Activated CD8-positive, alpha-beta memory T cell treated with anti-CD3 and anti-CD28 coated beads for 36 hours (primary cell): Measurements from ENCODE around the gene CXCL6. TPM values are rescaled to one million over a fixed set of nuclear protein-coding genes. Genes with fewer than 3 reads are reported as not detected.

Experiments
- CTCF ChIA-PET: fragments of 350-600 bp; sonication (Branson Sonifier 250); formaldehyde crosslinking; loops from one replicate; lab custom pipeline; 2021; ENCODE audit warnings: antibody characterized with exemption; lab: Charles Lee
- POLR2A ChIA-PET: fragments of 350-600 bp; sonication (Branson Sonifier 250); formaldehyde crosslinking; loops from one replicate; lab custom pipeline; 2021; ENCODE audit warnings: antibody characterized with exemption; lab: Charles Lee
- total RNA-seq, 2 experiments: library from RNA; stranded (reverse); gene quantifications; one replicate each; pipeline ENCODE4 v1.2.3, GENCODE V29; 2021

The CXCL6 gene
- not detected for total RNA-seq

DNA sequence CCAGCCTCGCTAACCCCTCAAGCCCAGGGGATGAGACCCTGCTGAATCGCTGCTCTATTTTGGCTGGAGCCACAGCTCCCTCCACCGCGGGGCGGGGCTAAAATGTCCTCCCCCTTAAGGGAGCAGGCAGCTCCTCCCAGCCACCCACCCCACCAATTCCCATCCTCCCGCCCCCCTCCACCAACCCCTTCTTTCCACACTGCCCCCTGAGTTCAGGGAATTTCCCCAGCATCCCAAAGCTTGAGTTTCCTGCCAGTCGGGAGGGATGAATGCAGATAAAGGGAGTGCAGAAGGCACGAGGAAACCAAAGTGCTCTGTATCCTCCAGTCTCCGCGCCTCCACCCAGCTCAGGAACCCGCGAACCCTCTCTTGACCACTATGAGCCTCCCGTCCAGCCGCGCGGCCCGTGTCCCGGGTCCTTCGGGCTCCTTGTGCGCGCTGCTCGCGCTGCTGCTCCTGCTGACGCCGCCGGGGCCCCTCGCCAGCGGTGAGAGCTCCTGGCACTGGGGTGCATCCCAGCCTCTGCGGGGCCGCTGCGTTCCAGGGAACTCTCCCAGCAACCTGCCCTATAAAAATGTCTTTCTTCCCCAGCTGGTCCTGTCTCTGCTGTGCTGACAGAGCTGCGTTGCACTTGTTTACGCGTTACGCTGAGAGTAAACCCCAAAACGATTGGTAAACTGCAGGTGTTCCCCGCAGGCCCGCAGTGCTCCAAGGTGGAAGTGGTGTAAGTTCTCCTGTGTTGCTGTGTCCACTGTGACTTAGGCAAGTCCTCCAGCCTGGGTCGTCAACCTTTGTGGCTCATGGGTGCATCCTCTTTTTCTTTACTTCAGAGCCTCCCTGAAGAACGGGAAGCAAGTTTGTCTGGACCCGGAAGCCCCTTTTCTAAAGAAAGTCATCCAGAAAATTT is at the start of gene CXCL6:
TSS of gene CXCL6 (plus strand) at position 306 of the 907 bp plus-strand sequence. CDS start at position 379, 73 bp downstream.
- POLR2A ChIA-PET, result no interaction called here

DNA sequence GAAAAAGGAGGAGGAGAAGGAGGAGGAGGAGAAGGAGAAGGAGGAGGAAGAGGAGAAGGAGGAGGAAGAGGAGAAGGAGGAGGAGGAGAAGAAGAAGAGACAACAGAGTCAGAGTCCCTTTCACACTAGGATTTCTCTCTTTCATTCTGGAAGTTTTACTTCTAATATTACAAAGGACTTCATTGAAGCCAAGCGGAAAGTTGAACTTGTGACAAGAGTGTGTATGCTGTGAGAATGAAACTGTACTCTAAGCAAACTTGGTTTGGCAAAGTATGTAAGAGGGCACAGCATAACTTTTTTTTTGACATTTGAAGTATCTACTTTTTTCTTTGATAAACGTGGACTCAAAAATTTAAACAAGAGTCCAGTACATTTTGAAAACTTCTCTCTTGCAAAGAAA is 48.1 kb upstream of the CXCL6 start:
- ChIA-PET POLR2A (no interaction called here), CTCF (no interaction called here)

More for the DNA sequence above, at the start of gene CXCL6:
- CTCF ChIA-PET, result no interaction called here

DNA sequence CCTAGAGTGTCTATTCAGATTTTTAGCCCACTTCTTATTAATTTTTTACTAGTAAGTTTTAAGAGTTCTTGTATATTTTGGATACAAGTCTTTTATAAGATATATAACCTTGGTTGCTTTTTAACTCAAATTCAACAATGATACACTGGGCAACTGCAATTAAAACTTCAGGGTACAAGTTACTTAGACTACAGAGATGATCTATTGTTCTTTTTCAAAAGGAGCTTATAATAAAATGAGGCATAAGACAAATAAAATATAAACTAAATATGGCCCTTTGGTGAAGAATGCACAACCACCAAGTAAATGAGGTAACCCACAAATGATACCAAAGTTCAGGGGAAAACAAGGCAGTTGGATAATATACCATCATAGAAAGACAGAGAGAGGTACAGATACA is 37.6 kb upstream of the CXCL6 start:
- ChIA-PET POLR2A (no interaction called here), CTCF (no interaction called here)

DNA sequence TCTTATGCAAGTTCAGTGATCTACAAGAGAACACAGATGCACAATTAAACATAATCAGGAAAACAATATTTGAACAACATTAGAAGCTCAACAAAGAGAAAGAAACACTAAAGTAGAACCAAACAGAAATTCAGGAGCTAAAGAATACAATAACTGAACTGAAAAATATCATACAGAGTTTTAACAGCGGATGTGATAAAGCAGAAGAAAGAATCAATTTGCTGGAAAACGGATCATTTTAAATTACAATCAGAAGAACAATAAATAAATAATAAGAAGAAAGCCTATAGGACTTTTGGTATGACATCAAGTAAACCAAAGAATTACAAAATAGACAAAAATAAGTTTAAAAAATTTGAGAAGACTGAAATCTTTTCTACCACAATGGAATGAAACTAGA is 36.3 kb upstream of the CXCL6 start:
- CTCF ChIA-PET, result no interaction called here
- POLR2A ChIA-PET, result no interaction called here

DNA sequence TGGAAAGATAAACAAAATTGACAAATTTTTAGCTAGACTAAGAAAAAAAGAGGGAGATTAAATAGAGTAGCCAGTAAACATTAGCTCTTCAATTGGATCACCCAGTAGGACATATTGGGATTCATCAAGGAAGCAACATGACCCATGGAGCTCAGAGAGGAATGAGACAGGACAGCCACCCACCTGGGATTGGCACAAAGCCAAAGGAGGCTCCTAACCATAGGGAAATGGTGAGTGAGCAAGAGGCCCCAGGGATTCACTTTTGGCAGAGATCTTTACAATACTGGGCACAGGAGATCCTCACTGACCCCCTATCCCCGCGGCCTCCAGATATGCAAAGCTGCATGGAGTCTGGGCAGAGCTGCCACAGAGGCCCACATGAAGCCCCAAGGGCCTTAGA is 34.8 kb upstream of the CXCL6 start:
- CTCF ChIA-PET, result no interaction called here

DNA sequence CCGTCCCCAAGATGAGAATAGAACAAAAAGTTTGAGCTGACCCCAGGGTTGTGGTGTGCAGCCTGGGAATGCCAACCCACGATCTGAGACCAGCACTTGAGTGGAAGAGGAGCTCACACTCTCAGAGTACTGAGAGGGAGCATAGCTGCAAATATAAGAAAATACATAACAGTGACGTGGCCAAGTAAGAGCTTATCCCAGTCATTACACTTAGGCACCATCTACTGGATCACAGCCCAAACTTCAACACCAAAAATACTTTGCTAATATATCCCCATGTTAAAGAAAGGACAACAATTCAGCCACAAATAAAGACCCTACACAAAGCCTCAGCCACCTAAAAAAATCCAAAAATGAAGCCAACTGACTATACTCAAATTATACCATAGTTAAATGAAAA is 33.3 kb upstream of the CXCL6 start:
- ChIA-PET POLR2A (no interaction called here), CTCF (no interaction called here)

More for the DNA sequence above, 34.8 kb upstream of the CXCL6 start:
- POLR2A ChIA-PET, result no interaction called here

DNA sequence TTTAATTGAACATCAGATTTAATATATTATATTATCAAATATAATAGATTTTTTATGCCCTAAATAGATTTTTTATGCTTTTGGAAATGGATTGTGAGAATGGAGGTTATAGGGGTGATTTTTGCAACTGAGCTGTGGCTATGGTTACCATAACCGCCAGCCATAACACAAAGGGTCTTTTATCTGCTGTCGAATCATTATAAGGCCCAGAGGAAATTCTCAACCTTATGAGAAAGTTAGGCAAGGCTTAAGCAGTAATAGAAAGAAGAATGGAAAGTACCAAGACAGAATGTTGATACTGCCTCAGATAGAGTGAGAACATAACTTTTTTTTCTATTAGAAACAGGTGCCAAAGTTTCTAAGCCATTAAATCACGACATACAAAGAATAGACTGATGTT is 26.3 kb upstream of the CXCL6 start:
- ChIA-PET CTCF (no interaction called here), POLR2A (no interaction called here)

DNA sequence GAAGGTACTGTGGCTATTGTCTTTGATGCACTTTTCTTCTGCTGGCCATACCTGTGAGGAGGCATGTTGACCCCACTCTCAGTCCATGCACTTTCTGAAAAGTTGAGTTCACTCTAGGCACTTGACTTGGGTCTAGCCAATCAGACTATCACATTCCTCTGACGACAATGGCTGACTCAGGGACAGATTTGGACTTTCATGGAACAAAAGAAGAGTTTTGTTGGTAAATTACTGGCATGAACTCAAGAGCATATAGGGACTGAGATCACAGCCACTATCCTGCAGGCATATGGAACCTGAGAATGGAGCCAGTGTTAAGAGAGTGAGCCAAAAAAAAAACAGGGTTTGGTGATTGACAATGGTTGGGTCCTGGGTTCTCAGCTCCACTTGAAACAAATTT is 24.6 kb upstream of the CXCL6 start:
- ChIA-PET POLR2A (no interaction called here), CTCF (no interaction called here)

DNA sequence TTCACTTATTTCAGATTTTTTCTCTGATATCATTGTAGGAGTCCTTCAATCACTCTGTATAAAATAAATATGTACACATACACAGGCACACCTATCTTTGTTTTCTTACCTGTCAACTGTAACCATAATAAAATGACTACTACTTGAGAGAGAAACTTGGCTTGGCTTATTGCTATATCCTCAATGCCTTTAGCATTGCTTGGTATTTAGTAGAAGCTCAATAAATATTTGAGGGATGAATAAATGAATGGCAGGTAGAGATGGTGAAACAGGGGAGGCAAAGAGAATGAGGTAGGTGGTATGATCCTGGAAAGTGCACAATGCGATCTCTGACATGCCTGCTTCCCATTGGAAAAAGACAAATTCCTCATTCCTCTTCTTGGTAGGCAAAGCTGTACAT is 21.8 kb upstream of the CXCL6 start:
- POLR2A ChIA-PET, result no interaction called here
- CTCF ChIA-PET, result no interaction called here

DNA sequence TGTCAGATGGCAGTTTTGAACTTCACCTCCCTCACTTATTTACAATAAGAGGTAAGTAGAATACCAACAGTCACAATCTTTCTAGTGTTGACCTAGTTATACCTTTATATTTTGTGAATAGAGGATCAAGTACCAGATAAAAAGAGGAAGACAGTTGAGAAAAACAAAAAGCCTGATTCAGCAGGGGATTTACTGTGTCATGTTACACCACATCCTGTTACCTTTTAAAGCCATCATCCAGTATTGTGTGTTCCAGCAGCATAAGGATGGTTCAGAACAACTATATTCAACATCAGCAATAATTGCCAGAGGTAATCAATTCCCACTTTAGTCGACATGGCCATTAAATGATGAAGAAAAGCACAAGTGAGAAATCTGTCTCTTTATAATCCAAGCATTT is 21.3 kb upstream of the CXCL6 start:
- POLR2A ChIA-PET, result no interaction called here
- CTCF ChIA-PET, result no interaction called here

DNA sequence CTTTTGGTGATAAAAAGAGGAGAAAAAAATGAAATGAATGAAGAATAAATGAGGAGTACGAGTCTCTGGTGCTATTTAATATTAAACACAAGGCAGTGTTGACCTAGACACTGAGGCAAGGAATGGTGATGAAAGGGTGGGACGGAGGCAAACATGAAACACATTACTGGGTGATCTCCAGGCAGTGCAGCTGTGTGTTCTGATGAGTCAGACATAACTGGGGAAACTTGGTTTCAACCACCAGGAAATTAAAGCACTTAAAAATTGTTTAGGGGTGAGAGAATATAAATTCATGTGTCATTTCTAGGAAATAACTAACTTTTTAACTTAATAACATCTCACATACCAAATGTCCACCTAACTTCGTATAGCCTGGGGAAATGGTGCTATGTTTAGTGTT is 19.7 kb upstream of the CXCL6 start:
- ChIA-PET POLR2A (no interaction called here), CTCF (no interaction called here)

DNA sequence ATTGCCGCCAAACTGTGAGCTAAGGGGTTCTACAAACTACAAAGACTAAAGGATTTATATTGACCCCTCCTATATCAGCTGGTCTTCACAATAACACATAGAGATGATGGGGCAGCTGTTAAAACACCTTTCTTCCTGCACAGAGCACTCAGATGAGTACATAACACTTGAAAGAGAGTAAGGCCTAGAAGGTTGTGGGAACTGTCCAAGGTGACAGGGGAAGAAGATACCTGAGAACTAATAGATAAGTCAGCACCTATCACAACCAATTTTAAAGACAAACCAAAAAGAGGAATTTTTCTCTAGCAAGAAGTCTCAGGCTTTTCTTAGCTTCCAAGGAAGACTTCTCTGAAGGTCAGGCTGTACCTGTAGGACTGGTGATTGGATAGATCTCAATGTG is 19.1 kb upstream of the CXCL6 start:
- CTCF ChIA-PET, result no interaction called here
- POLR2A ChIA-PET, result no interaction called here

DNA sequence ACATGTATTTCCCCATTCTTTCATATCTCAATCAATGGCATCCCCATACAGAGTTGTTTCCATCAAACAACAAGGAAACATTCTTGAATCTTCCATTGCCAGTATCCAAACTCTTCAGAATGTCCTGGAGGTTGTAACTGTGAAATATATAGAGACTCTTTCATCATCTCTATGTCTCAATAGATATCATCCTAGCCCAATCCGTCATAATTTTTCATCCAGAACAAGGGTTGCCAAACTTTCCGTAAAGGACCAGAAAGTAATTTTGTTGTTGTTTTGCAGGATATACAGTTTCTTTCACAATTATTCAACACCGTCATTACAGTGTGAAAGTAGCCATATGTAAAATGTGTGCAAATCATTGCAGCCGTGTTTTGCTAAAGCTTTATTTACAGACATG is 15.2 kb upstream of the CXCL6 start:
- ChIA-PET POLR2A (no interaction called here), CTCF (no interaction called here)

DNA sequence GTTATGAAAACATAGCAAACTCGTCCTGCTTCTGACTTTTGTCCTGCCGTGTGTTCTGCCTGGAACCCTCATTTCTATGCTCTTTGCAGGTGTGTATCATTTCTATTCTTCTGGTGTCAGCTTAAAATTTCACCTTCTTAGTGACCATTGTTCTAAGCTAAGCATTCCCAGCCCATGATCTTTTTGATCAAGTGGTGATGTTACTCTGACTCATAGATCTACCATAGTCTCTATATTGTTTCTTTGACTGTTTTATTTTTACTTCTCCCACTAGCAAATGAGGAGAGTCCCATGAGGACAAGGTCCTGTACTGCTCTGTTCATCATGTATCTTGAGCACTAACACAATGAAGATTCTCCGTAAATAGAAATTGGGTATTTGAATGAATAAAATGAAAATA is 14.1 kb upstream of the CXCL6 start:
- CTCF ChIA-PET, result no interaction called here
- POLR2A ChIA-PET, result no interaction called here

DNA sequence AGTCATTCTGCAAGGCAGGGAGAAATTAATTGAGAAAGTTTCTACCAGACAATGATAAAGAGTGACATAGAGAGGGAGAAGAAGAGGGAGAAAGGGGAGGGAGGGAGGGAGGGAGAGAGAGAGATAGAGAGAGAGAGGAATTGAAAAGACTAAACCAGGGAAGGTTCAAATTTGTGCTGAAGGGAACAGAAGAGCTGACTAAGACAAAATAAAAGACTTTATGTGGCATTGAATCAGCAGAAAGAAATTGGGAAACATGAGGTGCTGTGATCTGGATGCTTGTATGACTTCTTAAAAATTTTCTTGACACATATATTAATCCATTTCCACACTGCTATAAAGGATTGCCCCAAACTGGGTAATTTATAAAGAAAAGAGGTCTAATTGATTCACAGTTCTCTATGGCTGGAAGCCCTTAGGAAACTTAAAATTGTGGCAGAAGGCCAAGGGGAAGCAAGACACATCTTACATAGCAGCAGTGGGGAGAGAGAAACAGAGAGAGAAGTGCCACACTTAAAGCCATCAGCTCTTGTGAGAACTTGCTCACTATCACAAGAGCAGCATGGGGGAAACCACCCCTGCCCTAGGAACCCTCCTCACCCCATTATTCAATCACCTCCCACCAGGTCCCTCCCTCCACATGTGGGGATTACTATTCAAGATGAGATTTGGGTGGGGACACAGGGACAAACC is 13.5 kb upstream of the CXCL6 start:
- CTCF ChIA-PET, result no interaction called here
- POLR2A ChIA-PET, result no interaction called here

DNA sequence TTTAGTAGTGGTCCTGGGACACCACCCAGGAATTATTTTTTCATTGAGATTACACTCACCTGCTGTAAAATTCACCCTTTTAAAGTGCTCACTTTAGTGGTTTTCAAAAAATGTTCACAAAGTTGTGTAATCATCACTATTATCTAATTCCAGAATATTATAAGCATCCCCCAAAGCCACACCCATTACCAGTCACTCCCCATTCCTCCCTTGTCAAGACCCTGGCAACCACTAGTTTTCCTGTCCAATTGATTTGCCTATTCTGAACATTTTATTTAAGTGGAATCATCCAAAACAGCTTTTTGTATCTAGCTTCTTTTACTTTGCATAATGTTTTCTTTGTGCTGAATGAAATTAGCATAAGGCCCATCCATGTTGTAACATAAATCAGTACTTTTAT is 12.7 kb upstream of the CXCL6 start:
- ChIA-PET CTCF (no interaction called here), POLR2A (no interaction called here)

DNA sequence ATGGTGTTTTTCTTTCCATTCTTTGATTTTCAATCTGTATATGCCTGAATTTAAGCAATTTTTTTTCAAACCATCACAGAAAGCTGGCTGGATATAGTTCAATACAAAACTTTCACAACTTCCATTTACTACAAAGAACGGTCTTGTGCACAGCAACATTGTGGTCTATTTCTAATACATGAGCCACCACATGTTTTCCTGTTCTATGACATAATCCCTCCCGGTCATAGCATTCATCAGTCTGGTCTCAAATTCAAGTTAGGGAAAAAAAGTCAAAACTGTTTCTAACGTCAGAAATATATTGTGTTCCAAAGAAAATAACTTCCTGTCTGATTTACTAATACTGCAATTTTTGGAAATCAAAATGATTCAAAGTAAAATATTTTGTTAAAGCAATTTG is 7.5 kb upstream of the CXCL6 start:
- CTCF ChIA-PET, result no interaction called here
- POLR2A ChIA-PET, result no interaction called here

DNA sequence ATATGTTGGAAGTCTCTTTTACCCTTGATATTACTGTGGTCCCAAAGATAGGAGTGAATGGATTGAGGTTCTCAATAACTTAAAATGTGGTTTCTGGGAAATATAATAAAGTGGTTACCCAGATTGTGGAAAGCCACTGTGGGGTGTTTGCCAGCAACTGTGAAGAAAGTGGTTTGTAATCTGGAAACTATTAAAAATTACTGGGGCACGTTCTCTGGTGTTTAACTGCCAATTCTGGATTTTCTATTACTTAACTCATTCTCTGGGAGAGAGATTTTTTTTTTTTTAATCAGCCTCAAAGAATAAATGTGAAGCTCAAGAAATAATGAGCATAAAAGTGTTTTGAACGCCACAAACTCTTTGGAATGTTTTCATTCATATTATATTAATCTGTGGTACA is 4.9 kb upstream of the CXCL6 start:
- CTCF ChIA-PET, result no interaction called here
- POLR2A ChIA-PET, result no interaction called here

DNA sequence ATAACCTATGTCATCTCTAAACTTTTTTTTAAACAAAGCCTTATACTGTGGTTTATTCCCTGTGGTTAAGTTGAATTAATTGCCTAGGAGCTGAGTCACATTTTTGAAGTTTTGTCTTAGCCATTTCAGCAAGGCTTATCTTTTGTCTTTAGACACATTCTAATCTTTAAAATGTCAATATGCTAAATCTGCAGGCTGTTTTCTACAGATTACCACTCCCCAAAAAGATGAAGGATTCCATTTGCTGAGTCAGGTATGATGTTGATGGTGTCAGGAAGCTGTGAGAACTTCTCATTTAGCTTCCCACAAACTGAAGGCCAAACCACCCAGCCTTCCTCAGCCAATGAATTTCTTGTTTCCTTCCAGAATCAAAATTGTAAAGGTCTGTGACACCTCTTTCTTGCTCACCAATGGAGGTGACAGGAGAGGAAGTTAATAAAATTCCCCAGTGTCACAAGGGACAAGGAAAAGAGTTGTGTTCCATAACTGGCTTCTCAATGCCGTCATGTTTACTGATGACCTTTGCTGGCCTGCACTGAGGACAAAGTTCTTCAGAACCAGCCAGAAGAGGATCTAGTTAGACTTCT is 3.7 kb upstream of the CXCL6 start:
- POLR2A ChIA-PET, result no interaction called here
- CTCF ChIA-PET, result no interaction called here

DNA sequence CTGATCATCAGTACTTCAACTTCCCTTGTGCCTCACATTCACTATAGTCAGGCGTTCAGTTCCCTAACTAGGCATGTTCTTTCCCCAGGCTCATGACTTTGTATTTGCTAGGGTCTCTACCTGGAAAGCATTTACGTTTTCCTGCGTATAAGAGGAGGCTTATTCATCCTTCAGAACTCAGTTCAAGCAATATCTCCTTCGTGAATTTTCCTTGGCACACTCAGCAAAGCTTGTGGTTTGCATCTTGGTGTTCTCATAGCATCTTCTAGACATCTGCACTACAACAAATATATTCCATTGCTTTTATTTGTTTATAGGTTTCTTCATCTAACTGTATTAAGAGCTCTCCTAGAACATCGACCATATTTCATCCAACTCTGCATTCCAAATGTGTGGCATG is 2.6 kb downstream of the CXCL6 start:
- ChIA-PET CTCF (no interaction called here), POLR2A (no interaction called here)

DNA sequence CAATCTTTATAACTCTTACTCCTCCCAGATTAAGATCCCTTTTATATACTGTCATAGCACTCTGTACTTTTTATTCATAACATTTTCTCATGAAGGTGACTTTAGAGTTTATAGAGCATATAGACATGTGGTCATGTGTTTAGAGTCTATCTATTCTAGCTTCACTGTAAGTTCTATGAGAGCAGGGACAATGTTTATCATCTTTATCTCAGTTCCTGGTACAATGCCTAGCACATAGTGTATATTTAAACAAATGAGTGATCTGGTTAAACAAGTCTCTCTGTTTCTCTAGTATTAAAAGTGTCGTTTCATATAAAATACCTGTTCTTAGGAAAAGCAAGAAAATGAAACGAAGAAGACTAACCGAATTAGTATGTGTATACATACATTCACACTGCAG is 3.2 kb downstream of the CXCL6 start:
- ChIA-PET CTCF (no interaction called here), POLR2A (no interaction called here)
